Endodermal cell (in vitro differentiated cells): ENCODE data around the gene NCOA5. TPM values are rescaled to one million over a fixed set of nuclear protein-coding genes. Genes with fewer than 3 reads are reported as not detected.

ENCODE experiments used
- DNase-seq: peaks from one replicate; pipeline ENCODE4 v3.0.0-alpha.2; 2017
- H3K27ac ChIP-seq: 2 replicates; pipeline ENCODE4 v1.5.1; 2013; ENCODE audit warnings: mild to moderate bottlenecking, low read depth, low read length, moderate library complexity
- H3K27me3 ChIP-seq: 2 replicates; pipeline ENCODE4 v1.6.1; 2013; ENCODE audit warnings: mild to moderate bottlenecking, low read length, moderate library complexity; ENCODE audit not compliant: insufficient read depth, control insufficient read depth, poor library complexity, severe bottlenecking
- H3K36me3 ChIP-seq: 2 replicates; pipeline ENCODE4 v1.7.0; 2013; ENCODE audit warnings: mild to moderate bottlenecking, low read length, moderate library complexity; ENCODE audit not compliant: control insufficient read depth, insufficient read depth
- H3K4me1 ChIP-seq: one replicate; pipeline ENCODE4 v1.7.0; 2013; ENCODE audit warnings: low read length; ENCODE audit not compliant: control insufficient read depth, insufficient read depth
- H3K4me3 ChIP-seq: 2 replicates; pipeline ENCODE4 v1.5.1; 2013; ENCODE audit warnings: mild to moderate bottlenecking, low read length, moderate library complexity
- H3K9ac ChIP-seq: 2 replicates; pipeline ENCODE4 v1.6.1; 2013; ENCODE audit warnings: mild to moderate bottlenecking, low read length, moderate library complexity; ENCODE audit not compliant: poor library complexity, severe bottlenecking; ENCODE audit errors: extremely low read depth
- H3K9me3 ChIP-seq: 2 replicates; pipeline ENCODE4 v1.6.1; 2013; ENCODE audit warnings: mild to moderate bottlenecking, low read length, moderate library complexity; ENCODE audit not compliant: control insufficient read depth
- H3K27ac Mint-ChIP-seq: 2 replicates; pipeline ENCODE4 v1.8.0; 2020; ENCODE audit warnings: mixed read lengths
- H3K27me3 Mint-ChIP-seq: 2 replicates; pipeline ENCODE4 v1.8.0; 2021; ENCODE audit warnings: mild to moderate bottlenecking, mixed read lengths; ENCODE audit not compliant: insufficient read depth
- H3K36me3 Mint-ChIP-seq: 2 replicates; pipeline ENCODE4 v1.8.0; 2020; ENCODE audit warnings: low read depth, mixed read lengths
- H3K4me1 Mint-ChIP-seq: 2 replicates; pipeline ENCODE4 v1.8.0; 2020; ENCODE audit warnings: mixed read lengths
- H3K4me3 Mint-ChIP-seq: 2 replicates; pipeline ENCODE4 v1.8.0; 2020; ENCODE audit warnings: mild to moderate bottlenecking, moderate library complexity, mixed read lengths
- H3K9me3 Mint-ChIP-seq: 2 replicates; pipeline ENCODE4 v1.8.0; 2020; ENCODE audit warnings: mild to moderate bottlenecking, mixed read lengths
- WGBS, 2 experiments: methylation state at CpG; one replicate each; pipeline versions ENCODE4 v1.1.5 to v1.1.7; 2013; ENCODE audit warnings: missing lambda C conversion rate in 2 of 2, mixed read lengths in 1 of 2; ENCODE audit not compliant: insufficient coverage in 1 of 2, insufficient read length in 1 of 2; 5-methylcytosine and 5-hydroxymethylcytosine counted together
- total RNA-seq, 2 donors: library from RNA; stranded (reverse); fragmentation: NEBNext Ultra II Directional in 1 of 2; extraction: Animal tissue kit (Norgen Biotek cat#: 25700) in 1 of 2; gene quantifications; 2 replicates in 1 of 2; 3 replicates in 1 of 2; pipeline ENCODE4 v1.2.1, GENCODE V29; 2021
- TF ChIP-seq, protein P1 (sequence below): fragments of 200-600 bp; sonication (generic); conservative IDR thresholded peaks from 2 replicates; pipeline ENCODE4 v1.5.0; 2021; ENCODE audit warnings: antibody characterized with exemption, mild to moderate bottlenecking

Gene NCOA5
- total RNA-seq, 2 donors from 2014 or later: 19.3 to 28.7 TPM

DNA sequence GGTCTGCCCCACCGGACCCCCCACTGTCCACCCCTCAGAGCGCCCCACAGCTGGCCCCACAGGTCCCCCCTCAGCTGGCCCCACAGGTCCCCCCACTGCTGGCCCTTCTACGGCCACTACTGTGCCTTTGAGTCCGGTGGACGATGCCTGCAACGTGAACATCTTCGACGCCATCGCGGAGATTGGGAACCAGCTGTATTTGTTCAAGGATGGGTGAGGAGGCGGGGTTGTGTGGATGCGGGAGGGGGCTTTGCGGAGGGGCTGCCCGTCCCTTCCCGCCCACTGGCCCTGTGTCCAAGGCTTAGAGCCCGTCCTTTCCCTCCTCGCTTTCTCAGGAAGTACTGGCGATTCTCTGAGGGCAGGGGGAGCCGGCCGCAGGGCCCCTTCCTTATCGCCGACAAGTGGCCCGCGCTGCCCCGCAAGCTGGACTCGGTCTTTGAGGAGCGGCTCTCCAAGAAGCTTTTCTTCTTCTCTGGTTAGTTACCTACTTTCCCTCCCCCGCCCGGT lies 76.4 kb downstream of the NCOA5 start:
- Histone ChIP-seq H3K36me3 (no peaks in the 10 kb centered on the region), H3K4me3 (peak overlapping the region; percentile 66), H3K27me3 (peaks cover 7% of the 10 kb centered on the region), H3K9ac (no peak overlapping the region), H3K27ac (no peak overlapping the region), H3K4me1 (no peaks in the 10 kb centered on the region), H3K9me3 (no peaks in the 10 kb centered on the region)
- no peaks in the 10 kb centered on the region for H3K9me3 Mint-ChIP-seq
- no peak for DNase-seq
- H3K4me1 Mint-ChIP-seq: peaks cover 5% of the 10 kb centered on the region
- H3K4me3 Mint-ChIP-seq: peak overlapping the region; percentile 37
- 35 to 44% methylated on average over 13 to 26 of the region's 29 CpGs for WGBS, 2 experiments
- H3K27me3 Mint-ChIP-seq: peaks cover 49% of the 10 kb centered on the region
- no peaks in the 10 kb centered on the region for H3K36me3 Mint-ChIP-seq
- TF ChIP-seq, protein P1, sequence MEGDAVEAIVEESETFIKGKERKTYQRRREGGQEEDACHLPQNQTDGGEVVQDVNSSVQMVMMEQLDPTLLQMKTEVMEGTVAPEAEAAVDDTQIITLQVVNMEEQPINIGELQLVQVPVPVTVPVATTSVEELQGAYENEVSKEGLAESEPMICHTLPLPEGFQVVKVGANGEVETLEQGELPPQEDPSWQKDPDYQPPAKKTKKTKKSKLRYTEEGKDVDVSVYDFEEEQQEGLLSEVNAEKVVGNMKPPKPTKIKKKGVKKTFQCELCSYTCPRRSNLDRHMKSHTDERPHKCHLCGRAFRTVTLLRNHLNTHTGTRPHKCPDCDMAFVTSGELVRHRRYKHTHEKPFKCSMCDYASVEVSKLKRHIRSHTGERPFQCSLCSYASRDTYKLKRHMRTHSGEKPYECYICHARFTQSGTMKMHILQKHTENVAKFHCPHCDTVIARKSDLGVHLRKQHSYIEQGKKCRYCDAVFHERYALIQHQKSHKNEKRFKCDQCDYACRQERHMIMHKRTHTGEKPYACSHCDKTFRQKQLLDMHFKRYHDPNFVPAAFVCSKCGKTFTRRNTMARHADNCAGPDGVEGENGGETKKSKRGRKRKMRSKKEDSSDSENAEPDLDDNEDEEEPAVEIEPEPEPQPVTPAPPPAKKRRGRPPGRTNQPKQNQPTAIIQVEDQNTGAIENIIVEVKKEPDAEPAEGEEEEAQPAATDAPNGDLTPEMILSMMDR: no peak
- H3K27ac Mint-ChIP-seq: no peak overlapping the region

DNA sequence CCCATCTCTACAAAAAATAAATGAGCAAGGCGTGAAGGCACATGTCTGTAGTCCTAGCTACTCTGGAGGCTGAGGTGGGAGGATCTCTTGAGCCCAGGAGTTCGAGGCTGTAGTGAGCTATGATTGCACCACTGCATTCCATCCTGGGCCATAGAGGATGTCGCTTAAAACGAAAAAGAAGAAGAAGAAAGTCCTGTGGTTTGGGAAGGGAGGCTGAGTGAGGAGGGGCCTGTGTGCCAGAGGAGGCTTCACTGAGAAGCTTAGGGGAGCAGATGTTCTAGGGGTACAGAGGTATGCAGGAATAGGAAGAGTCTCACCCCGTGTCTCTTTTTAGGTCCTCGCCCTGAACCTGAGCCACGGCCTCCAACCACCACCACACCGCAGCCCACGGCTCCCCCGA lies 76.8 kb downstream of the NCOA5 start:
- no peak overlapping the region for H3K4me3 Mint-ChIP-seq
- Histone ChIP-seq H3K4me3 (no peak overlapping the region), H3K4me1 (no peaks in the 10 kb centered on the region), H3K9ac (no peak overlapping the region), H3K36me3 (no peaks in the 10 kb centered on the region), H3K9me3 (no peaks in the 10 kb centered on the region), H3K27ac (no peak overlapping the region), H3K27me3 (peaks cover 7% of the 10 kb centered on the region)
- no peaks in the 10 kb centered on the region for H3K36me3 Mint-ChIP-seq
- no peak overlapping the region for H3K27ac Mint-ChIP-seq
- H3K9me3 Mint-ChIP-seq: no peaks in the 10 kb centered on the region
- peaks cover 49% of the 10 kb centered on the region for H3K27me3 Mint-ChIP-seq
- peaks cover 9% of the 10 kb centered on the region for H3K4me1 Mint-ChIP-seq
- TF ChIP-seq, protein P1: no peak
- WGBS, 2 experiments: 82 to 88% methylated on average over 1 to 9 of the region's 10 CpGs
- no peak for DNase-seq

DNA sequence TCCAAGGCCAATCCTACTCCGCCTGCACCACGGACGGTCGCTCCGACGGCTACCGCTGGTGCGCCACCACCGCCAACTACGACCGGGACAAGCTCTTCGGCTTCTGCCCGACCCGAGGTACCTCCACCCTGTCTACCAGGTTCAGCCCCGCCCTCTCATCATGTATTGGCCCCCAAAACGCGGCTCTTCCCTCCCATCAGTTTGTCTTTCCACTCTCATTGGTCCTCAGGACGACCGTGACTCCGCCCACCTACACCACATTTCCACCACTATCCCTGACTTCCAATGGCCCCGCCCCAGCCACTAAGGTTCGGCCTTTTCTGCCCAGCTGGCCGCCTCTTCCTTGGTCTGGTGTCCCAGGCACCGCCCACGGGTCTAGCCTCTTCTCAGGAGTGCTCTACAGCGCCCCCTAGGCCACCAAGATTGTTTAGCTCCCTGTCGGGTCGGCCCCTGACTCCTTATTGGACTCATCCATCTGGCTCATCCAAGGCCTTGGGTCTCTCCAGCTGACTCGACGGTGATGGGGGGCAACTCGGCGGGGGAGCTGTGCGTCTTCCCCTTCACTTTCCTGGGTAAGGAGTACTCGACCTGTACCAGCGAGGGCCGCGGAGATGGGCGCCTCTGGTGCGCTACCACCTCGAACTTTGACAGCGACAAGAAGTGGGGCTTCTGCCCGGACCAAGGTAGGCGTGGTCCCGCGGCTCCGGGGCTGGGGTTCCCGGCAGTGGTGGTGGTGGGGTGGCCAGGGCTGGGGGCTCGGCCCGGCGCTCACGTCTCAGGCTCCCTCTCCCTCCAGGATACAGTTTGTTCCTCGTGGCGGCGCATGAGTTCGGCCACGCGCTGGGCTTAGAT lies 77.9 kb downstream of the NCOA5 start:
- Mint-ChIP-seq H3K4me3 (peak overlapping the region; percentile 15), H3K36me3 (no peaks in the 10 kb centered on the region), H3K4me1 (peaks cover 9% of the 10 kb centered on the region), H3K27me3 (peaks cover 49% of the 10 kb centered on the region), H3K9me3 (no peaks in the 10 kb centered on the region), H3K27ac (no peak overlapping the region)
- DNase-seq: peak; percentile 95
- Histone ChIP-seq H3K36me3 (no peaks in the 10 kb centered on the region), H3K27me3 (peaks cover 7% of the 10 kb centered on the region), H3K27ac (no peak overlapping the region), H3K9ac (no peak overlapping the region), H3K4me1 (no peaks in the 10 kb centered on the region), H3K9me3 (no peaks in the 10 kb centered on the region), H3K4me3 (no peak overlapping the region)
- WGBS, 2 experiments: 92 to 95% methylated on average over 30 to 57 of the region's 57 CpGs
- TF ChIP-seq, protein P1: peak; percentile 71

Other genes with a start within 250 kb of the NCOA5 start
- gene ACOT8, start 232.6 kb downstream of the NCOA5 start, total RNA-seq: 10 to 100 TPM; 24.3 to 27.9 TPM
- 1 to 10 TPM; 2.1 to 4.6 TPM for gene ZSWIM3, start 232.3 kb downstream of the NCOA5 start, total RNA-seq
- 10 to 100 TPM; 11.6 to 12.5 TPM for gene ZSWIM1, start 208.7 kb downstream of the NCOA5 start, total RNA-seq
- 1 to 10 TPM; 2.2 to 2.6 TPM for gene SPATA25, start 202.3 kb downstream of the NCOA5 start, total RNA-seq
- 1 to 10 TPM; 4.4 to 6.4 TPM for gene NEURL2, start 198.8 kb downstream of the NCOA5 start, total RNA-seq
- 10 to 100 TPM; 70.7 to 84.8 TPM for gene CTSA, start 198.6 kb downstream of the NCOA5 start, total RNA-seq
- gene PLTP, start 177.8 kb downstream of the NCOA5 start, total RNA-seq: 100 to 1,000 TPM in 1 of 2 donors, 10 to 100 TPM in 1; 92.1 to 123 TPM
- gene PCIF1, start 155.3 kb downstream of the NCOA5 start, total RNA-seq: 10 to 100 TPM; 22.0 to 34.5 TPM
- gene ZNF335, start 117.8 kb downstream of the NCOA5 start, total RNA-seq: 10 to 100 TPM; 18.3 to 21.0 TPM
- under 1 TPM; 0.15 to 0.29 TPM for gene MMP9, start 81.1 kb downstream of the NCOA5 start, total RNA-seq
- 10 to 100 TPM in 1 of 2 donors, 1 to 10 TPM in 1; 5.7 to 10.2 TPM for gene SLC12A5, start 60.7 kb downstream of the NCOA5 start, total RNA-seq
- gene CD40, start 28.4 kb upstream of the NCOA5 start, total RNA-seq: 10 to 100 TPM in 1 of 2 donors, 1 to 10 TPM in 1; 9.0 to 16.4 TPM
- under 1 TPM; 0.22 to 0.77 TPM for gene CDH22, start 218.5 kb upstream of the NCOA5 start, total RNA-seq